OCI-M2 (cell line): ENCODE measurements around the gene RAB15.

Experiments used
- DNase-seq: peaks from one replicate; lab custom pipeline; 2025; ENCODE audit not compliant: unreplicated experiment; lab: John Stamatoyannopoulos, UW

The RAB15 gene

DNA sequence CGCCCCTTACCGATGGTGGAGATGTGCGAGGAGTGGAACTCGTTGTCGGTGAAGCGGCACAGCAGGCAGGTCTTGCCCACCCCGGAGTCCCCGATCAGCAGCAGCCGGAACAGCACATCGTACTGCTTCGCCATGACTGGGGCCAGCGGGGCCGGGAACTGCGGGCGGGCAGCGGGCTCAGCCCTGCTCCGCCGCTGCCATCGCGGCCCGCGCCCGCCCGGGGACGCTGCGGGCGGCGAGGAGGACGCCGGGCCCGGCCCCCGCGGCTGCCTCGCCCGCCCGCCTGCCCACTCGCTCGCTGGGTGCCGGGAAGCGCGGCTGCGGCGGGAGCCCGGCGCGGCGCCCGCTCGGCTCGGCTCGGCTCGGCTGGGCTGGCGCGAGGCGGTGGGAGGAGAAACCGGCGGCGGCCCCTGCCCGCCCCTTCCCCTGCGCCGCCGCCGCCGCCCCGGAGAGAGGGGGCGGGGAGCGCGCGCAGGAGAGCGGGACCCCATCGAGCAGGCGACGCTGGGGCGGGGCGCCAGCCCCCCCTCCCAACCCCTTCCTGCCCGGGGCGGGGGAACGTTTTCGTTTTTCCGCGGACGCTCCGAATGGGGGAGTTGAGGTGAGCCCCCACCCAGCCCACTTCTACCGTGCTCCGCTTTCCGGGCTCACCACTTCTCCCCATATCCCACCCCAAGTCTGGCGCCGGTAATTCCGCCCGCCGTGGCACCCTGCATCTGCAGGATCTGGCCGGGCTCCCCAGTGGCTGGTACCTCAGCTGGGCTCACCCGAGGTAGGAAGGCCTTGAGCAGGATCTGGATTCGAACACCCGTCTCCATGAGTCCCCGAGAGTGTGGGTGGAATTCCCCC is at the start of gene RAB15:
RAB15 (minus strand) TSS at position 394 of the 849 bp plus-strand sequence; CDS start at position 134, 260 bp downstream.
- no peak for DNase-seq

DNA sequence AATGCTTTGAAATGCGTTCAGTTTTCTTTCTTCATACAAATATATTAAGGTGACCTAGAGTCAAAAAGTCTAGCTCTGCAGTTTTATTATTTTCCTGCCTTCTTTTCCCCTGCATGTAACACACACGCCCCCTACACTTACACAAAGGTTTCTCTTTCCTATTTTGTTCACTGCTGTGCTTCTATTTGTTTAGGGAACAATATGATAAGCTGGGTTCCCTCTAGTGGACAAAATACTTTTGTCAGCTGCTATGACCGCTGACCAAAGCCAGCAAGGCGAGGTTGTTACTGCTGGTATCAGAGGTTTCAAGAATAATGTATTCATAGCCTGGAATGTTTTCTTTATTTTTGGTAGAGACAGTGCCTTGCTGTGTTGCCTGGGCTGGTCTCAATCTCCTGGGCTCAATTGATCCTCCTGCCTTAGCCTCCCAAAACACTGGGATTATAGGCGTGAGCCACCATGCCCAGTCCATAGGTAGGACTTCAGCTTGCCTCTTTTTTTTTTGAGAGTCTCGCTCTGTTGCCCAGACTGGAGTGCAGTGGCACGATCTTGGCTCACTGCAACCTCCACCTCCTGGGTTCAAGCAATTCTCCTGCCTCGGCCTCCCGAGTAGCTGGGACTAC is 47.9 kb upstream of the RAB15 start:
- DNase-seq, result peak; percentile 25

DNA sequence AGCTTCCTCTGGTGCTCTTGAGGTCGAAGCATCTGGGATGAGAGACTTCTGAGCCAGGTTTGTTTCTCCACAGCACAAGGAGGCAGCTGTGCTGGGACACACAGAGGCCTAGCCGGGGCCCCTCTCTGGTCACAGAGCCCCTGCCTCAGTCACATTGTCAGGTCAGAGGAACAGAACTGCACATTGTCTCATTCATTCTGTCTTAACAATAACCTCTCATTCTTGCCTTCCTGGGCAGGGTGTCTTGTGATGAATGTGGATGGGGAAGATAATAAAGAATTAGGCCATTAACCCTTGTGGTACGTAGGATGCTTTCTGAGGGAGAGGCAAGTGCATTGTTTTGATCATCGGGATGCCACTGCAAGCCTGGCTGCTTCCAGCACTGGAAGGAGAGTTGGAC is 44.3 kb upstream of the RAB15 start:
- no peak for DNase-seq

DNA sequence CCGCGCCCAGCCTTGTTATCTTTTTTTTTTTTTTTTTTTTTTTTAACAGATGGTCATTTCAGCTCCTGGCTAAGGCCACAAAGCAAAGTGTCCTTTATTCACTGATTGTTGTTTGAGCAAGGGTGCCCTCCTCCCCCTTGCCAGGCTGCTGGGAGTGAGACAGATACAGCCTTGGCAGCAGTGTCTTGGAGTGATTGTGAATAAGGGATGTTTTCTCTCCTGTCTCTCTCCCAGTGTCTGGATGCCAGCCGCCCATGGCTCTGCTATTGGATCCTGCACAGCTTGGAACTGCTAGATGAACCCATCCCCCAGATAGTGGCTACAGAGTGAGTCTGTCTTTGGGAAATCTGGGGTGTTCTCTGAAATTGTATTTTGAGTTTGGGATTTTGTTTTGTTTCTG is 43.3 kb upstream of the RAB15 start:
- no peak for DNase-seq

DNA sequence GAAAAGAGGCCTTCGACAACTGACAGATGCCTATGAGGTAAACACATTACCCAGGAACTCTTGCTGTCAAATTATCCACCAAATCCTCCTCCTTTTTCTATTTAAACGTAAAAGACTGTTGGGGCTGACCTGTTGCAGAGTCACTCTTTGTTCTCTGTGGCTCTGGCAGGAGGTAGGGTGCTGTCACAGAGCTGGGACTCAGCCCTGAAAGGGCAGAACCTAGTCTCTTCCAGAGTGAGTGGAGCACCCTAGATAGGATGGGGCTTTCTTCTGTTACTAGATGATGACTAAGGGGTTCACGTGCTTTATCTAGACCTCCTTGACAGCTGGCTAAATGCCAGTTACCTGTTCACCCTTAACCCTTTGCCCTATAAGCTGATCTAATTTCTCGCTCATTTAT is 40.2 kb upstream of the RAB15 start:
- DNase-seq, result no peak

DNA sequence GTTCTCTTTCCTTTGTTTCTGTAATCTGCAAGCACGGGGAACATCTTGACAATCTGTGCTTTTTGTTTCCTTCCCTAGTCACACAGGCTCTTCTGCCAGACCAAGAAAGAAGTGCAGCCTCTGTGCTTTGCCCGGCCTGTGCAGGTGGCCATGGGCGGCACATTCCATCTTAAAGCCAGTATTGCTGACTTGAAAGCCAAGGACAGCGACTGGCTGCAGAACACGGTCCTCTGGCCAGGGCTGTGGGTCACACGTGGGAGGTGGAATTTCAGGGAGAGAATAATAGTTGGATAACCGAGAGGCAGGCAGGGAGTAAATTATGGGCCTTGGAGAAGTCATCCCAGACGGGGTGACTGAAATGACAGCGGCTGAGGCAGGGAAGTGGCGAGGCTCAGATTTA is 39.4 kb upstream of the RAB15 start:
- no peak for DNase-seq

DNA sequence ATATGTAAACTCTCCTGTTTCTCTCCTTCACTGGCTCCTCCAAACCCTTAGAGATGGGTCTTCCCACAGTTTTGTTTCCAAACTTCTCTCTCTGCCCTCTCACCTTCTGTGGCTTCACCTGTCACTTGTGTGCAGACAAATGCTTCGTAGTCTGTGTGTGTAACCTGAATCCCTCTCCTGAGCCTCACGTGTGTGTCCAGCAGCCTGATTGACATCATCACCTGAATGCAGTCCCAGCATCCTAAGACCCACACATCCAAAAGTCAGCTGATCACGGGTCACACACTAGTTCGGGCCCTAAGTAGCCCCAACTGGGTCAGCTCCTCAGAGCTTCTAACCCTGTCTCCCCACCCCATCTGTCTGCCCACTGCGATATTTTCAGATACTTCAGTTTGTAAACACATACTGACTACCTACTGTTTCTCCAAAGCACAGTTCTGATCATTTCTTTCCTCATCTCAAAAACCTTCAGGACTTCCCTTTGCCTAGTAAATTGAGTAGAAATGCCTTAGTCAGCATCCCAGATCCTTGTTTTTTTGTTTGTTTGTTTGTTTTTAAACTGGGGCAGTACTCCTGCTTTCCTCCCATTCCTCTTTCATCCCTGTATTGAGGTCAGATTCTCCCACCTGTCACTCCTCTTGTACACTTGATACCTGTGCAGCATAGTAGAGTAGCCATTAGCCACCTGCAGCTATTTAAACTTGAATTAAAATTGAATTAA is 38.2 kb upstream of the RAB15 start:
- no peak for DNase-seq

DNA sequence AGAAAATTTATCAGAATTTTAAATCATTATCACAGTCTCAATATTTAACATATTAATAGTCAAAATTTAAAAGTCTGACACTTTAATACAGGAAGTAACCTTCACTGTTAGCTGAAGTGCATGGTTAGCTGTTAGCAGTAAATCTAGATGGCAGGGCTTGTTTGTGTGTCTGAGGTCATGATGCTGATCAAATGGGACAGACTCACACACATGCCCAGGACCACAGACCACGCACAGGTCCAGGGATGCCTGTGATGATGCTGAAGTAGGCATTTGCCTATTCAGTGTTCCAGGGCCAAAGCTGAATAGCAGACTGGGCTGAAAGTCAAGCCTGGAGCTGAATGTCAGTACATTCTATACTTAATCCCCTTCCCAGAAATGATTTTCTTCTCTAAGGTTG is 35.1 kb upstream of the RAB15 start:
- no peak for DNase-seq

DNA sequence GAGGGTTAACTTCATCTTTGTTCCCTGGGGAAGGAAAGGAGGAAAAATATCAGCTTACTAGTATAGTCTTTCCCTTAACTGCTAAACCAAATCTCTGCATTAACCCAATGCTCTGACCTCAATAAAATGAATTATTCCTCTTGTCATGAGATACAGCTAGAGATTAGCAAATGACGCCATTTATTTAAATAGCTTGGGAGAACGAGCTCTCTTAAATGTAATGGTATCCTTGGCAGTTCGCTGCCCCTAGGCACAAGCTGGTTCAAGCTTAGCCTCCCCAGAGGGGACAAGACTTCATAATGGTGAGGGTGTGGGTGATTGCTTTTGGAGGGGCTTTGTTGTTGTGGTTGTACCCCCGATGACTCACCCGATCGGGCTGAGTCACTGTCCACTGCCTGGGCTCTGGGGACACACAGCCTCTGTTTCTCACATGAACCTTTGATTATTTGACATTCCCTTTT is 34.2 kb upstream of the RAB15 start:
- no peak for DNase-seq

DNA sequence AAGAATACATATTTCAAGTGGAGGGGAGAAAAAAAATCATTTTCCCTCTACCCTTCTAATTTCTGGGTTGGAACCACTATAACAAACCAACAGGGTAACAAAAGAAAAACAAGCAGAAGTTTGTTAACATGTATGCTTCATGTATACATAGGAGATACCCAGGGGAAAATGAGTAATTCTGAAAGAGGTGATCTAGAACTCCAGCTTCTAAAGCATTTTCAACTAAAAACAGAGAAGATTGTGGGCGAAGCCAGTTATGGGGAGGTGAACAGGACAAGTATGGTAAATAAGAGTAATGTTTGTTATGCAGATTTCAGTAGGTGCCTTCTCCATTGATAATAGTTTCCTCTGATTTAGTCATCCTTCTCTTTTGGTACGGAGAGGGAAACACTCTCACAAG is 31.3 kb upstream of the RAB15 start:
- no peak for DNase-seq

DNA sequence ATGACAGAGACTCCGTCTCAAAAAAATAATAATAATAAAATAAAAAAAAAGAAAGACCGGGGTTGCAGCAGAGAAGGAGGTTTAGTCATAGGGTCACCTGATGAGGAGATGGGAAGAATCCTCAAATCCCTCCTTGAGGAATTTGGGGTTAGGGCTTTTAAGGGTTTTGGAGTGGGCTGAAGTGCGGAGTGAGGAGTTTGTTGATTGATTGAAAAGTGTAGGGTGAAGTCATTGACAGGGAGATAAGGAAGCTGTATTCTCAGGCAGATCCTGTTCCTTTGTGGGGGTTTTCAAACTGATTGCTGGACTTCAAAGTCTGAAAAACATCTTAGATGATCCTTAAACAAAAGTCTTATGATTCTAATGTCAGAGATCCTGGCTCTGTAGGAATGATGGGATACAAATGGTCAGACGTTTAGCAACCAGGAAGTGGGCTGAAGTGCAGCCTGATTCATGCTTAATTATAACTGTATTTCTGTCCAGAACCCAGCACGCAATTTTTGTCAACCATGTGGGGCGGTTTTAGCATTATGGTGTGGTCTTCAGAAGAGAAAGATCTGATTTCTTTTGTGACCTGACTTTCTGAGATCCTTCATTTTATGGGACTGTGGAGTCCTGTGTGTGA is 30.6 kb upstream of the RAB15 start:
- no peak for DNase-seq

DNA sequence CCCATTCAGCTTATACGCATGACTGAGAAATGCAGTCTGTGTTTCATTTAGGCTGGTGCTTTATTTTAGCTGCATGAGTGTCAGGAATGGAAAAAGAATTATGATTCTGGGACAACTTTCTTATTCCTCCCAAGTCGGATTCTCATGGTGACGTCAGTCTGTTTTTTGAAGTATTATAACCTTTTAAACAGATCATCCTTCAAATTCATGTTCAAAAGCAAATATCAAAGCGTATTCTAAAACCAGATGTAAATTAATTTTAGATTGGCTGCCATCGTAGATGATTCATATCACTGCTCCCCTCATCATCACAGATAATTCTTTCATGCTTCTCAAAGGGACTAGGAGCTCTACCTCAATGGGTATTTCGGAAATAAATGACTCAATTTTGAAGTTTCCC is 29.6 kb upstream of the RAB15 start:
- no peak for DNase-seq

DNA sequence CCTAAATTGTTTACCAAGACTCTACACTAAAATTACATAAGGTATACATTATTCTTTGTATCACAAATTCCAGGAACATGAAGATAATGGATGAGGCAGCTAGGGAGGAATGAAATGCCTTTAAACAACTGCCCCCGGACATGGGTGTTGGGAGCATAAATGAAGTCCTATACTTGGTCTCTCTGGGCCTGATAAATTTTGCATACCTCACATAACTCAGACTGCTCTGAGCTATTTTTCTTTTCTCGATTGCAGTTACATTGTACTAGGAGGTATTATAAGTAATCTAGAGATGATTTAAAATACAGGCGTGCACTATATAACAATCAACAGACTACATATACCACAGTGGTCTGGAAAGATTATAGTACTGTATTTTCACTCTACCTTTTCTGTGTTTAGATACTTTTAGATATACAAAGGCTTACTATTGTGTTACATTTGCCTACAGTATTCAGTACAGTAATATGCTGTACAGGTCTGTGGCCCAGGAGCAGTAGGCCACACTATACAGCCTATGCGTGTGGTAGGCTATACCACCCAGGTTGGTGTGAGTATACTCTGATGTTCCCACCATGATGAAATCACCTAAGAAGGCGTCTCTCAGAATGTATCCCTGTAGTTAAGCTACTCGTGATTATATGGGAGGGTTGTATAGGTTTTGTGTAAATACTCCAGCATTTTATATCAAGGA is 28.9 kb upstream of the RAB15 start:
- DNase-seq, result no peak

DNA sequence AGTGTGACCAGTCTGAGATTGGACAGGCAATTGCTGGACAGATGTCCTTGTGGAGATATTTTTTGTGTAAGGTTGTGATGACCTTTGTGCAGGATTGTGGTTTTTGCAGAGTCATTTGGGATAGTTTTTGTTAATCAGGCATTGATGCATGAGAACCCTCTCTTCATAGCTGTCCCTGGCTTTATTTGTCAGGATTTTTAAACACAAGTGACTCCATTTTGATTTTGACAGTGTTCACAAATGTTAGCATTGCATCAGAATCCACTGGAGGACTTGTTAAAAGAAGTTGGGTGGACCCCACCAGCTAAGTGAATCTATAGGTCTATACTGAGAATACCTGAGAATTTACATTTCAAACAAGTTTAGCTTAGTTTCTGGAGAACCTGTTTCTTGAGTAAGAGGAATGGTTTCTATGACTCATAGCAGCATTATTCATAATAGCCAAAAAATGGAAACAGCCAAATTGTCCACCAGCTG is 26.4 kb upstream of the RAB15 start:
- no peak for DNase-seq

DNA sequence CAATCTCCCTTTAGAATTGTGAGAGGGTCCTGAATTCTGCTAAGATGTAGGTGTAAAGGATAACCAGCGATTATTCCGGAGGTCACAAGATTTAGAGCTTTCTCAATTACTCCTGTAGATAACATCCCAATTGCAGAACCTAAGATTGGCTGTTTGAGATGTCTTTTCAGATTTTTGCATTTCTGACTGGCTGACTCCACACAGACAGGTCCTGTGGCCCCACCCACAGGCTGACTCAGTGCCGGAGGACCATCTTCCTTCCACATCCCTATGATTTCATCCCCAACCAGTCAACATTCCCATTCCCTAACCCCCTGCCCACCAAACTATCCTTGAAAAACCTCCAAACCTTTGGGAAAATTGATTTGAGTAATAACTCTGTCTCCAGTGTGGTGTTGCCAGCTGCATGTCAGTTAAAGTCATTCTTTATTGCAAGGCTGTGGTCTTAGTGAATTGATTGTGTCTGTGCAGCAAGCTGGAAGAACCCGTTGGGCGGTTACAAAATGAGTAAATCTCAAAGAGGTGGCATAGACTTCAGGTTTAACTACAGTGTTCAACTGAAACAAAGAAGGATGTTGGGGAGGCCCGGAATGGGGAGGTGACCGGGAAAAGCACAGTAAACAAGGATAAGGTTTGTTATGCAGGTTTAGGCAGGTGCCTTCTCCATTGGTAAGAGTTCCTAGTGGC is 25.1 kb upstream of the RAB15 start:
- DNase-seq, result no peak

DNA sequence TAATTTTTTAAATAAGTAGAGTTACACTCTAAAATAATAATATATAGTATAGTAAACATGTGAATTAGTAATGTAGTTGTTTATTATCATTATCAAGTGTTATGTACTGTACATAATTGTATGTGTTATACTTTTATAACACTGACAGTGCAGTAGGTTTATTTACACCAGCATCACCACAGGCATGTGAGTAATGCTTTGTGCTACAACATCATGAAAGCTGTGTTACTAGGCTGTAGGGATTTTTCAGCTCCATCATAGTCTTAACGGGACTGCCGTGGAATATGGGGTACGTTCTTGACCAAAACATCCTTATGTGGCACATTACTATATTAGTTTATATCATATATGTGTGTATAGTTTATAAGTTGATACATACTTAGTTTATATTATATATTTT is 23.2 kb upstream of the RAB15 start:
- DNase-seq, result no peak

DNA sequence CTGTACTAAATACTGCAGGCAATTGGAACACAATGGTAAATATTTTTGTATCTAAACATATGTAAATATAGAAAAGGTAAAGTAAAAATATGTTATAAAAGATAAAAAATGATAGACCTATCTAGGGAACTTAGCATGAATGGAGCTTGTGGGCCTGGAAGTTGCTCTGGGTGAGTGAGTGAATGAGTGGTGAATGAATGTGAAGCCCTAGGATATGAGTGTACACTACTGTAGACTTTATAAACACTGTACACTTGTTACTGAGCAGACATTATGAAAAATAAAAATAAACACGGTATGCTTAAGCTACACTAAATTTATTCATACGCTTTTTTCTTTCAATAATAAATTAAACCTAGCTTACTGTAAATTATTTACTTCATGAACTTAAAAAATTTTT is 22.4 kb upstream of the RAB15 start:
- DNase-seq, result no peak

DNA sequence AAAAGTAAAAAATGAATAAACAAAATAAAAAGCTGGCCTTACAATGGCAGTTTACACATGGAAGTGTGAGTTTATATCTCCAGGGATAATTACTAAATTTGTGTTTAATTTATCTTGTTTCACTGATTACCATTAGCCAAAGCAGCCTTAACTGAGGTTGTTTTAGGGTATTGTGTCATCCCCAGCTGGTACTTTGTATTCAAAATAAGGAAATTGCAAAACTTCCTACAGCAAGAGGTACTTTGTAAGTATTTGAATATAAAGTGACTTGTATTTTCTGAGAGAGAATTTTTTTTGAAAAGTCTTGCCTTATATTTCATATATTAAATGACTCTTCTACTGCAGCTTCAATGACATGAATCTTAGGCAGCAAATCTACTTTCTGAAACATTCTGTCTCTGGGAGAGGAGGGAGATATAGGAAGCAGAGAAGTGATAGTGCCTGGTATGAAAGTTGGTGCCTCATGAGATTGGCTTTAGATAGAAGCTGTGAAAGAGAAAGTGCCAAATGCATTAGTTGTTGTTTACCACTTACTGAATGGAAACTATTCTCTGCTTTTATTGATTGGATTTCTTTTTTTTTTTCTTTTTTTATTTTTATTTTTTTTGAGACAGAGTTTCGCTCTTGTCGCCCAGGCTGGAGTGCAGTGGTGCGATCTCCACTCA is 21.3 kb upstream of the RAB15 start:
- no peak for DNase-seq

DNA sequence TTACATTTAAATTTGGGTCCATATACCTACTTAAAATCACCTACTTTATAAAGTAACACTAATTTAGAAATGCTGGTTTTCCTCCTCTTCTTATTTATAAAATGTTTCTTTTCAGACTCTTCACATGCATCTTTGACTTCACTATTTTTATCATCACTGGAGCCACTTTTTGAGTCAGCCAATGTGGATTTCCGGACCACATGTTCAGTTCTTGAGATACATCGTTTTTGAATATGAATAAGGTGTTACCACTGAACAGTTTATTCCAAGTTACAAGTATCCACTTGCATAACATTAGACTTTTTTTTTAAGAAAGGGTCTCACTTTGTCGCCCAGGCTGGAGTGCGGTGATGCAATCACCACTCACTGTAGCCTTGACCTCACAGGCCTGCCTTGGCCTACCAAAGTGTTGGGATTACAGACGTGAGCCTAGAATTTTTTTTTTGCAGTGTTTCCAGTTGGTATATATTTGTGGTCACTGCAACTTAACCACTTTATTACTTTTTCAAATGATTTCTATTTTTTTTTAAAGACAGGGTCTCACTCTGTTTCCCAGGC is 20.3 kb upstream of the RAB15 start:
- DNase-seq, result no peak
